Measurements from ENCODE around the gene PAGE1. TPM values are rescaled to one million over a fixed set of nuclear protein-coding genes. Genes with fewer than 3 reads are reported as not detected.

The PAGE1 gene
- total and polyA plus RNA-seq, 10 donors: not detected

DNA sequence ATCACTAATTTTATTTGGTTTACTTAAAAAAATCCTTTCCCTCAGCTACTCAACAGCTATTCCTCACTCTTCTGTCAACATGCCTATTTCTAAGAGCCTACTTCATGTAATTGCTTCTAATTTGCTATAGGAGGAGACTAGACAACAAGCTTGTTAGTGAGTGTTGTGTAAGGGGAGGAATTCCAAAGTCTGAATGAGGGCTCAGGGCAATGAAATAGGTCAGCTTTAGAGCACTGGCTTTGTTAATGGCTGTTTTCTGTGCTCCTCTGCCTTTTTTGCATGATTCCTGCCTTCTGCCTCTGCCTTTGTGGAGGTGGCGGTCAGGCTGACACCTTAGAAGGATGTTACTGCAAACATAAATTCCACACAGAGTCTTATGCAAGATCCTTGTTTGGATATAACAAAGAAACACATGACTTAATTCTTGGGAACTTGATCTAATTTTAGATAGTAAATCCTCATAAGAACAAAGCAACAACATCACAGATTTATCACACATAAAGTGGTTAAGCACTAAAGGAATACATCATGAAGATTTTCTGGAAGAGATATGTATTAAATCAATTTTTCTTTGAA lies 15.0 kb upstream of the PAGE1 start:
- Histone ChIP-seq H3K27ac (no peak overlapping the region), H3K27me3 (replicated peaks in 1 of 7) (peaks cover 0 to 13% (median 0%) of the 10 kb centered on the region in 7 donors), H3K4me3 (no peak overlapping the region), H3K36me3 (no peaks in the 10 kb centered on the region), H3K4me1 (no peaks in the 10 kb centered on the region), H3K9me3 (no peaks in the 10 kb centered on the region)
- DNase-seq: no peak
- TF ChIP-seq, protein P1, sequence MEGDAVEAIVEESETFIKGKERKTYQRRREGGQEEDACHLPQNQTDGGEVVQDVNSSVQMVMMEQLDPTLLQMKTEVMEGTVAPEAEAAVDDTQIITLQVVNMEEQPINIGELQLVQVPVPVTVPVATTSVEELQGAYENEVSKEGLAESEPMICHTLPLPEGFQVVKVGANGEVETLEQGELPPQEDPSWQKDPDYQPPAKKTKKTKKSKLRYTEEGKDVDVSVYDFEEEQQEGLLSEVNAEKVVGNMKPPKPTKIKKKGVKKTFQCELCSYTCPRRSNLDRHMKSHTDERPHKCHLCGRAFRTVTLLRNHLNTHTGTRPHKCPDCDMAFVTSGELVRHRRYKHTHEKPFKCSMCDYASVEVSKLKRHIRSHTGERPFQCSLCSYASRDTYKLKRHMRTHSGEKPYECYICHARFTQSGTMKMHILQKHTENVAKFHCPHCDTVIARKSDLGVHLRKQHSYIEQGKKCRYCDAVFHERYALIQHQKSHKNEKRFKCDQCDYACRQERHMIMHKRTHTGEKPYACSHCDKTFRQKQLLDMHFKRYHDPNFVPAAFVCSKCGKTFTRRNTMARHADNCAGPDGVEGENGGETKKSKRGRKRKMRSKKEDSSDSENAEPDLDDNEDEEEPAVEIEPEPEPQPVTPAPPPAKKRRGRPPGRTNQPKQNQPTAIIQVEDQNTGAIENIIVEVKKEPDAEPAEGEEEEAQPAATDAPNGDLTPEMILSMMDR (IDR thresholded peaks at IDR 0.05 in 8 of 11, conservative IDR thresholded peaks at IDR 0.05 in 3 of 11): no peak
- TF ChIP-seq POLR2A (IDR thresholded peaks at IDR 0.05) (no peak), POLR2AphosphoS5 (IDR thresholded peaks at IDR 0.05) (no peak)
- intact Hi-C loops (cut with DNase I; ENCODE audit: low total_unique reads): no loop called here
- WGBS, 5 donors: 71 to 90% (median 84%) methylated on average over 1 of the region's 1 CpG

DNA sequence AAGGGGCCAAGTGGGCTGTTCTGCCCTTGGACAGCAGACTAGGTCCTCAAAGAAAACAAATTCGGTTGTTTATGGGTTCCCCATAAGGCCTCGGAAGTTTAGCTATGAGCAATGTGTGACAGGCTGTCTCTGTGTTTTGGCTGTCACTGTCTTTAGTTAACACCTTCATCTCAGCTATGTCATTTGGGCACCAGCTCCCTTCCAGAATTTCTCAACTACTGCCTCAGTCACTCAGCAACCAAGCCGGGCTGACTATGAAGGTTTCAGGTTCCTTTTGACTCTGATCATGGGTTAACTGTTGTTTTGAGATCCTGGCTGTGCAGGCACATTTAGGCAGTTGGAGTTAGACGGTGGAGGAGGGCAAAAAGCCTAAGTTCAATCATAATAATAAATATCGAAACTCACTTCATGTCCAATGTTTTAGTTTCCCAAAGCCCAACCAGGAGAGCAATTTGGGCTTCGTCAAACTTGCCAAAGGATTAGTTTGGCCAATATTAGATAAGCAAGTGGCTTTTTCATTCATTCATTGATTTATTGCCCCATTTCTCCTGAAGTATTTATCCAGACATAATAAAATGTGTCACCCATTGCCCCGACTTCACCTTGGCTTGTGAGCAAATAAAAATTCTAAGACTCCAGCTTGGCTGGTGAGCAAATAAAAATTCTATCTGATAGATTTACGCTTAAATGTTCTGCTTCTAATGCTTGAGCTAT lies 9.1 kb upstream of the PAGE1 start:
- Histone ChIP-seq H3K36me3 (no peaks in the 10 kb centered on the region), H3K27me3 (replicated peaks in 1 of 7) (peaks cover 0 to 13% (median 0%) of the 10 kb centered on the region in 7 donors), H3K27ac (no peak overlapping the region), H3K9me3 (no peaks in the 10 kb centered on the region), H3K4me3 (no peak overlapping the region), H3K4me1 (no peaks in the 10 kb centered on the region)
- no peak for DNase-seq
- TF ChIP-seq POLR2AphosphoS5 (IDR thresholded peaks at IDR 0.05): no peak
- TF ChIP-seq, protein P1 (IDR thresholded peaks at IDR 0.05 in 8 of 11, conservative IDR thresholded peaks at IDR 0.05 in 3 of 11): no peak
- TF ChIP-seq POLR2A (IDR thresholded peaks at IDR 0.05): no peak
- intact Hi-C loops (cut with DNase I; ENCODE audit: low total_unique reads): no loop called here
- WGBS, 5 donors: 63 to 77% (median 70%) methylated on average over 8 of the region's 8 CpGs

DNA sequence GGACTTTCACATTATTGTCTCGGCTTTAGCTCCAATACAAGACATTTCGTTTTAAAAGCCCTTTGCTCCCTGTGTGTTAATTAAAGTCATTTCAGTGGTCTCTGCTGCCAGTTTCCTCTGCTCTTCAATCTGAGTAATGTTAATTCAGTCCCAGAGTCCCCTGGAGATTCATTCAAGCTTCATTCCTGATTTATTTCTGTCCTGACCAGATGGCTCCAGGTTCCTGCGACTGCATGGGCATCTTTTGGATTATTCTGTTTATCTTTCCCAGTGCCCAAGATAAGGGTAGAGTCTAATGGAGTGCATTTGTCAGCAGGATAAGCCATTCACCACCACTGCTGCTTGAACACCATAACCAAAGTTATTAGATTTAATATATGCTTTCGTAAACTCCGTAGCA lies 6.1 kb upstream of the PAGE1 start:
- Histone ChIP-seq H3K4me3 (no peak overlapping the region), H3K27me3 (replicated peaks in 1 of 7) (peaks cover 0 to 9% (median 0%) of the 10 kb centered on the region in 7 donors), H3K36me3 (no peaks in the 10 kb centered on the region), H3K9me3 (peaks cover 0 to under 1% (median 0%) of the 10 kb centered on the region in 8 donors), H3K27ac (no peak overlapping the region), H3K4me1 (no peaks in the 10 kb centered on the region)
- no peak for TF ChIP-seq POLR2AphosphoS5 (IDR thresholded peaks at IDR 0.05)
- TF ChIP-seq, protein P1 (IDR thresholded peaks at IDR 0.05 in 8 of 11, conservative IDR thresholded peaks at IDR 0.05 in 3 of 11): no peak
- TF ChIP-seq POLR2A (IDR thresholded peaks at IDR 0.05): no peak
- DNase-seq: no peak
- intact Hi-C loops (cut with DNase I; ENCODE audit: low total_unique reads): no loop called here
- 57 to 78% (median 59%) methylated on average over 5 of the region's 5 CpGs for WGBS, 5 donors

DNA sequence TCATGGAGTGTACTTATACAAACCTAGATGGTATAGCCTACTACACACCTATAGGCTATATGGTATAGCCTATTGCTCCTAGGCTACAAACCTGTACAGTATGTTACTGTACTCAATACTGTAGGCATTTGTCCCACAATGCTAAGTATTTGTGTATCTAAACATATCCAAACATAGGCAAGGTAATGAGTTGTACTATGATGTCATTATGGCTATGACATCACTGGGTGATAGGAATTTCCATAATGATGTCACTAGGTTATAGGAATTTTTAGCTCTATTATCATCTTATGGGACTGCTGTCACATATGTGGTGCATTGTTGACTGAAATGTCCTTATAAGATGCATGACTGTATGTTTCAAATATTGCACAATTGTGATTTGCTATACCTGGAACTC lies 5.5 kb upstream of the PAGE1 start:
- Histone ChIP-seq H3K27me3 (replicated peaks in 1 of 7) (peaks cover 0 to 8% (median 0%) of the 10 kb centered on the region in 7 donors), H3K4me1 (no peaks in the 10 kb centered on the region), H3K27ac (no peak overlapping the region), H3K9me3 (peaks cover 0 to 6% (median 0%) of the 10 kb centered on the region in 8 donors), H3K4me3 (no peak overlapping the region), H3K36me3 (no peaks in the 10 kb centered on the region)
- TF ChIP-seq POLR2A (IDR thresholded peaks at IDR 0.05) (no peak), POLR2AphosphoS5 (IDR thresholded peaks at IDR 0.05) (no peak)
- TF ChIP-seq, protein P1 (IDR thresholded peaks at IDR 0.05 in 8 of 11, conservative IDR thresholded peaks at IDR 0.05 in 3 of 11): no peak
- intact Hi-C loops (cut with DNase I; ENCODE audit: low total_unique reads): no loop called here
- no peak for DNase-seq
